NCI-H2081 treated with DMSO at 0.1 percent for 48 hours (cell line): ENCODE results near the gene MTG2.

Experiments used
- DNase-seq: peaks from one replicate; lab custom pipeline; 2025; lab: John Stamatoyannopoulos, UW

MTG2 gene

GRCh38 chr20:62203378-62204030 lies 20.7 kb downstream of the MTG2 start:
- DNase-seq, result no peak

GRCh38 chr20:62205618-62206387 lies 23.0 kb downstream of the MTG2 start:
- no peak for DNase-seq

- DNase-seq, result no peak
Measured at GRCh38 chr20:62206388-62206775, 23.6 kb downstream of the MTG2 start.

GRCh38 chr20:62208061-62208794 lies 25.4 kb downstream of the MTG2 start:
- DNase-seq, result no peak

GRCh38 chr20:62208795-62209755 lies 26.2 kb downstream of the MTG2 start:
- no peak for DNase-seq

- DNase-seq, result no peak
Measured at GRCh38 chr20:62209850-62210495, 27.1 kb downstream of the MTG2 start.

- DNase-seq, result peak; percentile 91
Measured at GRCh38 chr20:62210496-62210855, 27.6 kb downstream of the MTG2 start.

GRCh38 chr20:62211216-62211615 lies 28.4 kb downstream of the MTG2 start:
- DNase-seq, result no peak

- DNase-seq, result no peak
Measured at GRCh38 chr20:62211769-62212288, 29.0 kb downstream of the MTG2 start.

- peak; percentile 21 for DNase-seq
Measured at GRCh38 chr20:62212299-62212698, 29.5 kb downstream of the MTG2 start.

- no peak for DNase-seq
Measured at GRCh38 chr20:62214067-62214466, 31.2 kb downstream of the MTG2 start.

- DNase-seq, result no peak
Measured at GRCh38 chr20:62215020-62215990, 32.5 kb downstream of the MTG2 start.

GRCh38 chr20:62215991-62216635 lies 33.3 kb downstream of the MTG2 start:
- no peak for DNase-seq

GRCh38 chr20:62216636-62217566 lies 34.1 kb downstream of the MTG2 start:
- DNase-seq, result no peak

GRCh38 chr20:62217913-62218773 lies 35.3 kb downstream of the MTG2 start:
- no peak for DNase-seq

- DNase-seq, result no peak
Measured at GRCh38 chr20:62219101-62219991, 36.5 kb downstream of the MTG2 start.
